Smooth muscle cell (in vitro differentiated cells): ENCODE data around the gene PSORS1C1. TPM values are rescaled to one million over a fixed set of nuclear protein-coding genes. Genes with fewer than 3 reads are reported as not detected.

Source experiments
- DNase-seq: peaks from one replicate; lab custom pipeline; 2025; ENCODE audit not compliant: unreplicated experiment; lab: John Stamatoyannopoulos, UW
- H2AFZ ChIP-seq: fragments of 200-600 bp; sonication (generic); 2 replicates; pipeline ENCODE4 v1.6.0; 2016; ENCODE audit warnings: antibody characterized with exemption, low read depth, mild to moderate bottlenecking
- H3F3A ChIP-seq: fragments of 200-600 bp; sonication (generic); 2 replicates; pipeline ENCODE4 v1.6.0; 2017; ENCODE audit warnings: antibody characterized with exemption, low read depth
- H3K27ac ChIP-seq: fragments of 200-600 bp; sonication (generic); 2 replicates; pipeline ENCODE4 v1.5.1; 2016; ENCODE audit warnings: low read depth, mild to moderate bottlenecking
- H3K27me3 ChIP-seq: fragments of 200-600 bp; sonication (generic); 2 replicates; pipeline ENCODE4 v1.6.1; 2016; ENCODE audit warnings: low read depth, mild to moderate bottlenecking
- H3K36me3 ChIP-seq: fragments of 200-600 bp; sonication (generic); 2 replicates; pipeline ENCODE4 v1.5.1; 2016; ENCODE audit warnings: low read depth
- H3K4me1 ChIP-seq: fragments of 200-600 bp; sonication (generic); 2 replicates; pipeline ENCODE4 v1.5.1; 2016; ENCODE audit warnings: low read depth
- H3K4me2 ChIP-seq: fragments of 200-600 bp; sonication (generic); 2 replicates; pipeline ENCODE4 v1.6.0; 2016; ENCODE audit warnings: mild to moderate bottlenecking
- H3K4me3 ChIP-seq: fragments of 200-600 bp; sonication (generic); 2 replicates; pipeline ENCODE4 v1.5.1; 2016; ENCODE audit warnings: mild to moderate bottlenecking
- H3K79me2 ChIP-seq: fragments of 200-600 bp; sonication (generic); 2 replicates; pipeline ENCODE4 v1.6.0; 2016; ENCODE audit warnings: low read depth, mild to moderate bottlenecking
- H3K9ac ChIP-seq: fragments of 200-600 bp; sonication (generic); 2 replicates; pipeline ENCODE4 v1.6.0; 2016; ENCODE audit warnings: low read depth
- H3K9me3 ChIP-seq: fragments of 200-600 bp; sonication (generic); replicated peaks from 2 replicates; pipeline ENCODE4 v1.5.1; 2016; ENCODE audit warnings: low read depth
- H4K20me1 ChIP-seq: fragments of 200-600 bp; sonication (generic); 2 replicates; pipeline ENCODE4 v1.6.0; 2016; ENCODE audit warnings: low read depth
- CTCF ChIP-seq: fragments of 200-600 bp; sonication (generic); IDR thresholded peaks from 2 replicates; pipeline ENCODE4 v1.5.1; 2017; ENCODE audit warnings: borderline replicate concordance, mild to moderate bottlenecking, antibody characterized with exemption; ENCODE audit not compliant: insufficient read depth, poor library complexity, severe bottlenecking
- WGBS: methylation state at CpG from one replicate; pipeline ENCODE4 v1.1.7; 2016; ENCODE audit warnings: low lambda C conversion rate; 5-methylcytosine and 5-hydroxymethylcytosine counted together
- polyA plus RNA-seq: library from polyadenylated mRNA; unstranded; fragments of >200 nt; fragmentation: Nextera tagmentation; extraction: Ambion mirVana; gene quantifications from 2 replicates; pipeline ENCODE4 v1.2.1, GENCODE V29; 2016
- total RNA-seq: library from RNA; depleted of rRNA; stranded (reverse); fragments of >200 nt; gene quantifications from 2 replicates; pipeline ENCODE4 v1.2.3, GENCODE V29; 2014

PSORS1C1 gene
- total and polyA plus RNA-seq, 2 experiments from 2014 or later, result 2.1 to 6.5 TPM

- Histone ChIP-seq H3F3A (peaks cover 4% of the 10 kb centered on the region), H3K79me2 (no peaks in the 10 kb centered on the region), H2AFZ (no peak overlapping the region), H3K36me3 (no peaks in the 10 kb centered on the region), H3K9me3 (no peaks in the 10 kb centered on the region), H3K9ac (no peak overlapping the region), H4K20me1 (no peaks in the 10 kb centered on the region), H3K4me2 (no peak overlapping the region), H3K4me3 (no peak overlapping the region), H3K27ac (no peak overlapping the region), H3K27me3 (no peaks in the 10 kb centered on the region), H3K4me1 (peaks cover 10% of the 10 kb centered on the region)
- DNase-seq, result peak; percentile 37
- peak; percentile 81 for TF ChIP-seq CTCF
- WGBS, result 45% methylated on average over 13 of the region's 13 CpGs
Measured at GRCh38 chr6:31068669-31069340, 45.8 kb upstream of the PSORS1C1 start.

GRCh38 chr6:31070711-31071197 is 43.8 kb upstream of the PSORS1C1 start:
- Histone ChIP-seq H3K79me2 (no peaks in the 10 kb centered on the region), H3K9ac (no peak overlapping the region), H3K36me3 (no peaks in the 10 kb centered on the region), H3K9me3 (no peaks in the 10 kb centered on the region), H3K27ac (peak overlapping the region; percentile 40), H4K20me1 (no peaks in the 10 kb centered on the region), H3F3A (peaks cover 4% of the 10 kb centered on the region), H3K4me2 (peak overlapping the region; percentile 56), H3K27me3 (no peaks in the 10 kb centered on the region), H2AFZ (no peak overlapping the region), H3K4me1 (peaks cover 10% of the 10 kb centered on the region), H3K4me3 (no peak overlapping the region)
- 16% methylated on average over 6 of the region's 6 CpGs for WGBS
- peak; percentile 53 for TF ChIP-seq CTCF
- DNase-seq, result no peak

GRCh38 chr6:31074401-31074800 is 40.2 kb upstream of the PSORS1C1 start:
- no peaks in the 10 kb centered on the region for H4K20me1 ChIP-seq
- DNase-seq, result no peak
- H3K79me2 ChIP-seq, result no peaks in the 10 kb centered on the region
- H2AFZ ChIP-seq, result no peak overlapping the region
- no peaks in the 10 kb centered on the region for H3K36me3 ChIP-seq
- no peak overlapping the region for H3K4me2 ChIP-seq
- no peak overlapping the region for H3K9ac ChIP-seq
- no peak overlapping the region for H3K27ac ChIP-seq
- no peaks in the 10 kb centered on the region for H3K27me3 ChIP-seq
- 45% methylated on average over 4 of the region's 4 CpGs for WGBS
- peaks cover 10% of the 10 kb centered on the region for H3K4me1 ChIP-seq
- no peak overlapping the region for H3K4me3 ChIP-seq
- no peaks in the 10 kb centered on the region for H3K9me3 ChIP-seq
- H3F3A ChIP-seq, result peaks cover 4% of the 10 kb centered on the region
- TF ChIP-seq CTCF, result no peak

DNA sequence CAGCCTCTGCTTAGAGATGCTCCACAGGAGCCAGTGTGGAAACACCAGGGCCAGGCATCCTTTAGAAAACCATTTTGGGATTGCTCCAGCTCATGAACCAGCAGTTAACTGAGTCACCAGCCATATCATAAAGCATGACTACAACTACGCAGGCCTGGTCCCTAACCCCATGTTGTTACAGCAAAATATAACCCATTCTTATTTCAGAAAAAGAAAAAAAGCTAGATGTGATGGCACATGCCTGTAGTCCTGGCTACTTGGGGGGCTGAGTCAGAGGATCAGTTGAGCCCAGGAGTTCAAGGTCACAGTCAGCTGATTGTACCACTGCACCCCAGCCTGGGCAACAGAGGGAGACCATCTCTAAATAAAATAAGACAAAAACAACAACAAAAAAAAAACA is 39.1 kb upstream of the PSORS1C1 start:
- H3K4me1 ChIP-seq, result peaks cover 6% of the 10 kb centered on the region
- no peaks in the 10 kb centered on the region for H3K9me3 ChIP-seq
- peaks cover under 1% of the 10 kb centered on the region for H3F3A ChIP-seq
- H3K4me3 ChIP-seq, result no peak overlapping the region
- H3K27me3 ChIP-seq, result no peaks in the 10 kb centered on the region
- H3K9ac ChIP-seq, result no peak overlapping the region
- DNase-seq, result no peak
- H2AFZ ChIP-seq, result no peak overlapping the region
- no peak overlapping the region for H3K27ac ChIP-seq
- no peak for TF ChIP-seq CTCF
- WGBS, result 23% methylated on average over 1 of the region's 1 CpG
- H4K20me1 ChIP-seq, result no peaks in the 10 kb centered on the region
- H3K79me2 ChIP-seq, result no peaks in the 10 kb centered on the region
- no peak overlapping the region for H3K4me2 ChIP-seq
- H3K36me3 ChIP-seq, result no peaks in the 10 kb centered on the region
